Measurements from ENCODE around the gene PSTK.

PSTK gene, protein sequence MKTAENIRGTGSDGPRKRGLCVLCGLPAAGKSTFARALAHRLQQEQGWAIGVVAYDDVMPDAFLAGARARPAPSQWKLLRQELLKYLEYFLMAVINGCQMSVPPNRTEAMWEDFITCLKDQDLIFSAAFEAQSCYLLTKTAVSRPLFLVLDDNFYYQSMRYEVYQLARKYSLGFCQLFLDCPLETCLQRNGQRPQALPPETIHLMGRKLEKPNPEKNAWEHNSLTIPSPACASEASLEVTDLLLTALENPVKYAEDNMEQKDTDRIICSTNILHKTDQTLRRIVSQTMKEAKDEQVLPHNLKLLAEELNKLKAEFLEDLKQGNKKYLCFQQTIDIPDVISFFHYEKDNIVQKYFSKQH

DNA sequence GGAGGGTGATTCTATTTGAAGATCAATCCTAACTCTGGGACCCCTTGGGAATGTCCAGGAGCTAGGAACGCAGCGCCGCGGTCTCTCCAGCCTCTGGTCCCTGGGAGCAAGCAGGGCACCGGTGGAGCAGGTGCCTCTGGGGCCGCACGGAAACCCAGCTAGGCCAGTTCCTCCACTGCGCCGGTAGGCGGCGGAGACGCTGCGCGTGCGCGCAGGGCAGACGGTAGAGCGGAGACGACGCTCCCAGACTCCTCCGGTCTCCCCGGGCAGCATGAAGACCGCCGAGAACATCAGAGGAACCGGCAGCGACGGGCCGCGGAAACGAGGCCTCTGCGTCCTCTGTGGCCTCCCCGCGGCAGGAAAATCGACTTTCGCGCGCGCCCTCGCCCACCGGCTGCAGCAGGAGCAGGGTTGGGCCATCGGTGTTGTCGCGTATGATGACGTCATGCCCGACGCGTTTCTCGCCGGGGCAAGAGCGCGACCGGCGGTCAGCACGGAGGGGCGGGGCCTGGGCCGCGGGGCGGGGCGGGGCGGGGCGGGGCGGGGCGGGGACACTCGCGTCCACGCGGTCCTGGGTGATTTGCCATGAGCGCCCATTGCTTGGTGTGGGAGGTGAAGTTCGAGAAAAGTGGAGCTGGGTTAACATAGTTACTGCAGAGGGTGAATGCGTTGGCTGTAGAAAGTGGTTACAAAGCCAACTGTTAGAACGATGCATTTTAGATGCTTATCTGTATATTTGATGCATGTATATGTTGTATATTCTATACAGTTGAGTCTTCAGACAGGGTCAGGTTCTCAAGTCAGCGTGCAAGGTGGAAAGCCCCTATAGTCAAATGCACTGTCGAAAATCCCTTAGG, at the start of gene PSTK:
TSS of gene PSTK (plus strand) at position 193 of the 857 bp plus-strand sequence. CDS start at position 272, 79 bp downstream.
- DNase-seq (ENCODE audit: low read depth in 3 of 3) = peak; percentile 72 to 87 (median 74)

GRCh38 chr10:122931088-122931906, 48.9 kb upstream of the PSTK start:
- no peak for DNase-seq (ENCODE audit: low read depth in 3 of 3)

DNA sequence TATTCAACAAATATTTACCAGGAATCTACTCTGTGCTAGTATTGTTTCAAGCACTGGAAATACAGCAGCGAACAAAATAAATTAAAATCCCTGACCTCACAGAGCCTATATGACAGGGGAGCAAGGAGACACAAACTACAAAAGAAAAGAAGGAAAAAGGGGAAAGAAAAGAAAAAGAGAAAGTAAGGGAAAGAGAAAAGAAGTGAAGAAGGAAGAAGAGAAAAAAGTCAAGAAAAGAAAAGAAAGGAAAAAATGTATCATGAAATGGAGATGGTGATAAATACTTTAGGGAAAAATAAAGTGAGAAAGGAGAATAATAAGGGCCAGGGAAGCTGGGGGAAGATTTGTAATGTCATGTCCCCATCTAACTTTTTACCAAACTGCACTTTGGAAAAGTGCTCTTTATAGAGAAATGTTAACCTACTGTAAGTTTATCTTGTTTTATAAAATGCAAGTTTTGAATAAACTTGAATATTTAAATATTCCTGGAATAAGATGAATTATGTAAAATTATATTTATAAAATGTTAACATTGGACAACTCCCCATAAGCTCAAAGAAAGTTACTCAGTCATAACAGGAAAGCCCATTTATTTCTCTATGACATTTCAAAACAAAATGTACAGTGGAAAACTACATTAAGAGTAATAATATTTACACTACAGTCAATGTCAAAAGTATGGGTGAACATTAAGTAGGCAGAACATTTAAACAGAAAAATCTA, 40.9 kb upstream of the PSTK start:
- DNase-seq (ENCODE audit: low read depth in 3 of 3) = no peak

DNA sequence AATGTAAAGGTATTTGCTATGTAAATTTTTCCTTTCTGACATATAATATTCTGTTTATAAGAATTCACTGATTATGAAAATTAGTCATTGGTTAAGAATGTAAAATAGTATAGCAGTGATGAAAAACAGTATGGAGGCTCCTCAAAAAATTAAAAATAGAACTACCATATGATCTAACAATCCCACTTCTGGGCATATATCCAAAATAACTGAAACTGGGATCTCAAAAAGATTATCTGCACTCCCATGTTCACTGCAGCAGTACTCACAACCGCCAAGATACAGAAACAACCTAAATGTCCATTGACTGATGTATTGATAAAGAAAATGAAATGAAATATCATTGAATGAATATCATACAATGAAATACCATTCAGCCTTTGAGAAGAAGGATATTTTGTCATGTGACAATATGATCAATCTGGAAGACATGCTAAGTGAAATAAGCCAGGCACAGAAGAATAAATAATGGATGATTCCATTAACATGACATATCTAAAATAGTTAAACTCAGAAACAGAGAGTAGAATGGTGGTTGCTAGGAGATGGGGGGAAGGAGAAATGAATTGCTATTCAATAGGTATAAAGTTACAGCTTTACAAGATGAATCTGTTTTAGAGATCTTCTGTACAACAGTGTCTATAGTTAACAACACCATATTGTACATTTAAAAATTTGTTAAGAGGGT, 40.2 kb upstream of the PSTK start:
- no peak for DNase-seq (ENCODE audit: low read depth in 3 of 3)

DNA sequence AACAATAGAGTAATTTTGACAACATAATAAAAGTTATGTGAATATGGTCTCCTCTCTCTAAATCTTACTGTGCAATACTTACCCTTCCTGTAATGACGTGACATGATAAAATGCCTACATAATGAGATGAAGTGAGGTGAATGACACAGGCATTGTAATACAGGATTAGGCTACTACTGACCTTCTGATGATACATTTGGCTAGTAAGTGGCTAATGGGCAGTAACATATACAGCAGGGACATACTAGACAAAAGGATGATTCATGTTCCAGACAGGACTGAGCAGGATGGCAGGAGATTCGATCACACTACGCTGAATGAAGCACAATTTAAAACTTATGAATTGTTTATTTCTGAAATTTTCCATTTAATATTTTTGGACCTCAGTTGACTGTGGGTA, 30.9 kb upstream of the PSTK start:
- no peak for DNase-seq (ENCODE audit: low read depth in 3 of 3)

- peak; percentile 94 to 96 (median 94) for DNase-seq (ENCODE audit: low read depth in 3 of 3)
Measured at GRCh38 chr10:122953902-122954730, 26.1 kb upstream of the PSTK start, which contains the start of gene C10orf88. Gene C10orf88, minus strand, starts transcription at chr10:122954227. Its CDS starts 49 bp downstream, at chr10:122954178.

DNA sequence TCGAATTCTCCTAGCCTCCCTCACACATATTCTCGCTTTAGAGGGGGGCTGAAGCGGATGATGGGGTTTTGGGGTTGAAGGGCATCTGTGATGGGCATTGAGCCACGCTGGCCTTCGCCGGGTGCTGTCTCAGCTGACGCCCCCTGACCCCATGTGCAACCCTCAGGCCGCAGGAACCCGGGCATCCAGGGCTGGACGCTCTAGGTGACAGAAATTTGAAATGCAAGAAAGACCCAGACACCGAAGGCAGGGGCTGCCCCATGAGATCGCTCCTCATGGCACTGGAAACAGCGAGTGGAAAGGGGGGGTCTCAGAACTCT, 25.5 kb upstream of the PSTK start:
- DNase-seq (ENCODE audit: low read depth in 3 of 3) = no peak

GRCh38 chr10:122955892-122956291, 24.3 kb upstream of the PSTK start:
- DNase-seq (ENCODE audit: low read depth in 3 of 3) = no peak

DNA sequence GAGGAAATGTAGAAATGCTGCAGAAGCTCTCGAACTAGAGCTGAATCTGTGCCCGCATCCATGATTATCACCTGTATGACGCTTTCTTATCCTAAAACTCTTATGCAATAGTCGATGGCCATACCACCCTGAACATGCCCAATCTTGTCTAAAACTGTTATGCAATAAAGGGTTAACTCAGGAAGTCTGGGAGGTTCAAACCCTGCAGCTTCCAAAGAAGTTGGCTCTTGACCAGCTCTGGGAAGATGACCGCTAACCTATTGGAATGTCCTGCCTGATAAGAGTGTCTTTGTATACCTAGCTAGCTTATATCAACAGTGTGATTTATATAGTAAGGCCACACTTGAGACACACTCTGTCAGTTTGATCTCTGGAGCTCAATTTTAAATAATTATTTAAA, 22.7 kb upstream of the PSTK start:
- no peak for DNase-seq (ENCODE audit: low read depth in 3 of 3)

DNA sequence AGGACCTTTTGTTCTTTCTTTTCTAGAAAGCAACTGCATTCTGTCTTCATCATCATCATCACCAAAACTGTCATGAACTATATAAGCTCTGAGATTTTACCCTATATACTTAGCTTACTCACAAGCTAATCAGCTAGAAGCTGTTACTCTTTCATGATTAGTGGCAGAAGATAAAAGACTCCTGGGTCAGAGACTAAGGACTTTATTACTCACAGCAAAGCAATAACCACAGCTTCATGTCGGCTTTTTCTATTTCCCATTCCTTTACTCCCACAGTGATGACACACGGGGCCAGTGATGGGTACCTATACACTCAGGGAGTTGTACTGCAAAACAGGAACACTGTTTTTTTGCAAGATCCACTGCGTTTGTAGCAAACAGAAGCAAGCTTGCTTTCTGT, 17.8 kb upstream of the PSTK start:
- DNase-seq (ENCODE audit: low read depth in 3 of 3) = no peak

- DNase-seq (ENCODE audit: low read depth in 3 of 3) = no peak
Measured at GRCh38 chr10:122966879-122967278, 13.3 kb upstream of the PSTK start.

DNA sequence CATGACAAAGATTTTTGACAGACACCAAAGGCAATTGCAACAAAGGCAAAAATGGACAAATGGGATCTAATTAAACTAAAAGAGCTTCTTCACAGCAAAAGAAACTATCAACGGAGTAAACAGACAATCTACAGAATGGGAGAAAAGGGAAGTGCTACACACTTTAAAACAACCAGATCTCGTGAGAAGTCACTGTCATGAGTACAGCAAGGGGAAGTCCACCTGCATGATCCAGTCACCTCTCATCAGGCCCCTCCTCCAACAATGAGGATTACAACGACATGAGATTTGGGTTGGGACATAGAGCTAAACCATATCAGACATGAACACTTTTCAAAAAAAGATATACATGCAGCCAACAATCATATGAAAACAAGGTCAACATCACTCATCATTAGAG, 11.5 kb upstream of the PSTK start:
- DNase-seq (ENCODE audit: low read depth in 3 of 3) = no peak

DNA sequence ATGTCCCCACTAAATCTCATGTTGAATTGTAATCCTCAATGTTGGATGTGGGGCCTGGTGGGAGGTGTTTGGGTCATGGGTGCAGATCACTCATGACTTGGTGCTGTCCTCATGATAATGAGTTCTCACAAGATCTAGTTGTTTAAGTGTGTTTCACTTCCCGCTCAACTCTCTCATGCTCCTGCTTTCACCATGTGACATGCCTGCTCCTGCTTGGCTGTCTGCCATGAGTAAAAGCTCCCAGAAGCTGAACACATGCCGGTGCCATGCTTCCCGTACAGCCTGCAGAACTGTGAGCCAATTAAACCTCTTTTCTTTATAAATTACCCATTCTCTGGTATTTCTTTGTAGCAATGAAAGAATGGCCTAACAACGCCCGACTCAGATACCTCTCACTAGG, 6.2 kb upstream of the PSTK start:
- no peak for DNase-seq (ENCODE audit: low read depth in 3 of 3)

- no peak for DNase-seq (ENCODE audit: low read depth in 3 of 3)
Measured at GRCh38 chr10:122974543-122975064, 5.6 kb upstream of the PSTK start.

- no peak for DNase-seq (ENCODE audit: low read depth in 3 of 3)
Measured at GRCh38 chr10:122981066-122981464, 864 bp downstream of the PSTK start.

DNA sequence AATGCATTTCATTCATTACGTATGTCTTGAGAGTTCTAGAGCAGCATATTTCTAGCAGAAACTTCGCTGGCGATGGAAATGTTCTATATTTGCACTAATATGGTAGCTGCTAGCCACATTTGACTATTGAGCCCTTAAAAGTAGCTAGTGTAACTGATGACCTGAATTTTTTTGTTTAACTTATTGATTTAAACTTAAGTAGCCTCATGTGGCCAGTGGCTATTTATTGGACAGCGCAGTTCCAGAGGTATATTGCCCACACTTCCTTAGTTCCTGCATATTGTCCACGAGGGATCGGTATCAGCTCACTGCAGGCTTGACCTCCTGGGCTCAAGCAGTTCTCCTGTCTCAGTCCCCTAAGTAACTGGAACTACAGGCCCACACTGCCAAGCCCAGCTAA, 3.7 kb downstream of the PSTK start:
- no peak for DNase-seq (ENCODE audit: low read depth in 3 of 3)

- no peak for DNase-seq (ENCODE audit: low read depth in 3 of 3)
Measured at GRCh38 chr10:122984708-122985107, 4.5 kb downstream of the PSTK start.

DNA sequence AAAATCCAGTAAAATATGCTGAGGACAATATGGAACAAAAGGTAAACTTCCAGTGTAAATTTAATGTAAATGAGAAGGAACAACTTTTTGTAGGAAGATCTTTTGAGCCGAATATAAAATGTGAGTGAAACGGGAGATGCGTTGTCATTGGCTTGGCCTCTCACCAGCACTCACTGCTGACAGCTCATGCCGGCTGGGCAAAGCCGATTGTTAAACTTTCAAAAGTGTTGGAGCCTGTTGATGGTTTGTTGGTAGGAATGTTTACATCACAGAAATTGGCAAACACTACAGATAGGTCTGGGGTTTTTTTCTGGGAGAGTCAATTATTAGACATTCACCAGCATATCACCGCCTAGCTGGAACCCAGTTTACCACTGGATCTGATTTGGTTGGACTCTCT, 6.1 kb downstream of the PSTK start:
- no peak for DNase-seq (ENCODE audit: low read depth in 3 of 3)

DNA sequence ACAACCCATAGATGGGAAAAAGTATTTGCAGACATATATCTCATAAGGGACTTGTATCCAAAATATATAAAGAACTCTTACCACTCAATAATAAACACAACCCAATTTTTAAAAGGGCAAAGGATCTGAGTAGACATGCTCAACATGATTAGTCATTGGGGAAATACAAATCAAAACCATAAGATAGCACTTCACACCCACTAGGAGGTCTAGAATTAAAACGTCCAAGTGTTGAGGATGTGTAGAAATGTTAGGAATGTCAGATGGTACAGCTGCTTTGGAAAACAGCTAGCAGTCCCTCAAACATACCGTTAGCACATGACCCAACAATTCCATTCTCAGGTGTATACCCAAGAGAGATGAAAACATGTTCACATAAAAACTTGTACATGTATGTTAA, 8.3 kb downstream of the PSTK start:
- DNase-seq (ENCODE audit: low read depth in 3 of 3) = no peak

DNA sequence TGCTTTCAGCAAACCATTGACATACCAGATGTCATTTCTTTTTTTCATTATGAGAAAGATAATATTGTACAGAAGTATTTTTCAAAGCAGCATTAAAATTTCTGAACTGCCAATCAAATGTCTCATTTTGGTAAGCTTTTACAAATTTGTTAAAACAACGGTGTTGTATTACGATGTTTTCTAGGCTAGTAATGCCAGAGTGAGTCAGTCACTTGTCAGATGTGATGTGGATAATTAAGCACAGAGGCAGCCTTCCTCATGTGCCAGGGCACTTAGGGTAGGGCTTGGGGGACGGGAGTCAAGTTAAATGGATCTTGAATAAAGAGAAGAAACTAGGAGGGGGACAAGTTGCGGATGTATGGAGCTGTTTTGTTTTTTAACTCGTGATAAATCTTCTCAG, 10.1 kb downstream of the PSTK start:
- no peak for DNase-seq (ENCODE audit: low read depth in 3 of 3)
